HUES6 (cell line): Measurements from ENCODE around the gene ETFB.
"Not testable (repeated sequence)": the region's sequence is repeated elsewhere in the genome, so short reads cannot be mapped to it uniquely, and the experiment has no call there.

Experiments
- H3K27ac ChIP-seq: 2 replicates; pipeline ENCODE4 v1.7.0; 2013; ENCODE audit warnings: low read depth, mild to moderate bottlenecking, low read length, inconsistent platforms
- H3K27me3 ChIP-seq: 2 replicates; pipeline ENCODE4 v1.6.1; 2013; ENCODE audit warnings: low read length; ENCODE audit not compliant: control insufficient read depth, insufficient read depth
- H3K36me3 ChIP-seq: 2 replicates; pipeline ENCODE4 v1.6.1; 2013; ENCODE audit warnings: low read length; ENCODE audit not compliant: control insufficient read depth, insufficient read depth
- H3K4me1 ChIP-seq: 2 replicates; pipeline ENCODE4 v1.6.1; 2013; ENCODE audit warnings: low read length; ENCODE audit not compliant: control insufficient read depth, insufficient read depth
- H3K4me3 ChIP-seq: 2 replicates; pipeline ENCODE4 v1.5.1; 2013; ENCODE audit warnings: low read depth, low read length
- H3K9ac ChIP-seq: one replicate; pipeline ENCODE4 v1.6.1; 2013; ENCODE audit warnings: mild to moderate bottlenecking, low read length
- H3K9me3 ChIP-seq: 2 replicates; pipeline ENCODE4 v1.6.1; 2013; ENCODE audit warnings: low read depth, low read length; ENCODE audit not compliant: control insufficient read depth, insufficient read depth

ETFB gene

GRCh38 chr19:51365965-51366388, at the start of gene ETFB:
TSS of gene ETFB (minus strand) at chr19:51366388. CDS start at chr19:51366326, 62 bp downstream.
- Histone ChIP-seq H3K4me3 (peak within 1 kb of the TSS; percentile 81), H3K27me3 (no peaks in the 10 kb centered on the region), H3K36me3 (no peaks in the 10 kb centered on the region), H3K4me1 (peaks cover 32% of the 10 kb centered on the region), H3K9ac (peak within 1 kb of the TSS; percentile 84), H3K9me3 (no peaks in the 10 kb centered on the region), H3K27ac (peak within 1 kb of the TSS; percentile 59; the same call in 1 of the 2 replicates)

- Histone ChIP-seq H3K9me3 (no peaks in the 10 kb centered on the region), H3K36me3 (no peaks in the 10 kb centered on the region; the same call in 1 of the 2 replicates), H3K9ac (no peak overlapping the region), H3K4me1 (peaks cover 3% of the 10 kb centered on the region; the same call in 1 of the 2 replicates), H3K27me3 (peaks cover 8% of the 10 kb centered on the region; the same call in 1 of the 2 replicates), H3K27ac (no peak overlapping the region), H3K4me3 (no peak overlapping the region)
These were observed 49.0 kb upstream of the ETFB start for GRCh38 chr19:51415187-51415586.

GRCh38 chr19:51410950-51411748, 45.0 kb upstream of the ETFB start:
- H3K27ac ChIP-seq = no peak overlapping the region

GRCh38 chr19:51407511-51408131, 41.4 kb upstream of the ETFB start:
- peaks cover 6% of the 10 kb centered on the region for H3K36me3 ChIP-seq
- H3K4me1 ChIP-seq = peaks cover 19% of the 10 kb centered on the region
- H3K4me3 ChIP-seq = no peak overlapping the region
- no peaks in the 10 kb centered on the region for H3K27me3 ChIP-seq
- H3K27ac ChIP-seq = no peak overlapping the region
- H3K9ac ChIP-seq = no peak overlapping the region
- H3K9me3 ChIP-seq = peaks cover 20% of the 10 kb centered on the region

More at GRCh38 chr19:51410950-51411748, 45.0 kb upstream of the ETFB start:
- Histone ChIP-seq H3K4me1 (peaks cover 19% of the 10 kb centered on the region), H3K27me3 (no peaks in the 10 kb centered on the region), H3K36me3 (no peaks in the 10 kb centered on the region; the same call in 1 of the 2 replicates), H3K9ac (no peak overlapping the region), H3K9me3 (peaks cover 3% of the 10 kb centered on the region; the same call in 1 of the 2 replicates), H3K4me3 (no peak overlapping the region)

DNA sequence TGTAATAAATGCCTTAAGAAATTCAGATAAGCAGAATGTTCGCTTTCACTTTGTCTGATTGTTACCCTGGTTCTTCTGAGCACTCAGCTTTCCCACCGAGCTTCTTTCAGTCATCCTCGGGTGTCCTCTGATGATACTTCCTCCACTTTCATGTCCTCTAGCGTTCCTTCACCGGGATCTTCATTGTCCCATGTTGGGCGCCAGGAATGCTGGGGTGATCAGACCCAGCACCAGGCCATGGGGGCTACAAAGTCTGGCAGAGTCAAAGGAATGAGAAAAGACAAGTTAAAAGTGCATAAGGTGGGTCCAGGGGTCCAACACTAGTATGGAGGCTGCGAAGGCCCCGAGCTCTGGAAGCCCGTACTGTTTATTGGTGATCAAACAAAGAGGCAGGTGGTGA, 35.9 kb upstream of the ETFB start:
- no peaks in the 10 kb centered on the region for H3K4me1 ChIP-seq
- H3K9me3 ChIP-seq = peaks cover 37% of the 10 kb centered on the region
- H3K9ac ChIP-seq = no peak overlapping the region
- no peaks in the 10 kb centered on the region for H3K27me3 ChIP-seq
- H3K36me3 ChIP-seq = peaks cover 6% of the 10 kb centered on the region
- H3K4me3 ChIP-seq = no peak overlapping the region
- no peak overlapping the region for H3K27ac ChIP-seq

GRCh38 chr19:51399936-51400335, 33.7 kb upstream of the ETFB start:
- peaks cover 29% of the 10 kb centered on the region for H3K9me3 ChIP-seq
- H3K4me3 ChIP-seq, H3K27me3 ChIP-seq, H3K36me3 ChIP-seq, H3K27ac ChIP-seq, H3K9ac ChIP-seq, H3K4me1 ChIP-seq: not testable (repeated sequence)

GRCh38 chr19:51399231-51399630, 33.0 kb upstream of the ETFB start:
- Histone ChIP-seq H3K4me1 (0 out of 2 replicates have a peak, but pooled peaks cover 7% of the 10 kb centered on the region), H3K27ac (no peak overlapping the region), H3K9ac (no peak overlapping the region), H3K4me3 (no peak overlapping the region), H3K27me3 (no peaks in the 10 kb centered on the region), H3K9me3 (peaks cover 29% of the 10 kb centered on the region), H3K36me3 (peaks cover 6% of the 10 kb centered on the region)

DNA sequence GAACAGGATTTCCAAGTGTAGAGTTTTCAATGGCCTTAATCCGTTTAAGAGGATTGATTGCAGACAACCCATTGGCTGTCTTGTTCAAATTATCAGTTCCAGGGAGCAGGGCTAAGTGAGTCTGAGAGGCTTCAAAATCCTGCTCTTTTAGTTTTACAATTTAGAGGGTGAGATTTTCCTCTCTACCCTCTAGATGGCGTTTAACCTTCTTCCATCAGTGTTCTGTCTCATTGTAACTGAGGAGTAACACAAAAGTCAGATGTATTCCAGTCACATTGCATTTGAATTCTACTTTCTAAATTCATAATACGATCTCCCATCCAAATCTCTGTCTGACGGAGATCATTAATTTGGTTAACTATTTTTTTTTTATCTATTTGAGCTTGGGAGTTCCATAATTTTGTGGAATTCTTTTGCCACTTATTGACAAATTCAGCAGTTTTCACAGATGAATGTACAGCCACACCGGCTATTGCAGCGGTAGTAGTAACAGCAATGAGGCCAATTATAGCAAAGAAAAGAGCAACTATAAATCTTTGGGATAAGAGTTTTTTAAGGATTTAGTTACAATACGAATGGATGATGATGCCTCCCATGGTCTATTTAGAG, 32.0 kb upstream of the ETFB start:
- no peak overlapping the region for H3K9ac ChIP-seq
- H3K9me3 ChIP-seq = peaks cover 23% of the 10 kb centered on the region
- no peak overlapping the region for H3K27ac ChIP-seq
- no peak overlapping the region for H3K4me3 ChIP-seq
- peaks cover 11% of the 10 kb centered on the region; the same call in 1 of the 2 replicates for H3K4me1 ChIP-seq
- H3K27me3 ChIP-seq = no peaks in the 10 kb centered on the region
- H3K36me3 ChIP-seq = peaks cover under 1% of the 10 kb centered on the region; the same call in 1 of the 2 replicates

DNA sequence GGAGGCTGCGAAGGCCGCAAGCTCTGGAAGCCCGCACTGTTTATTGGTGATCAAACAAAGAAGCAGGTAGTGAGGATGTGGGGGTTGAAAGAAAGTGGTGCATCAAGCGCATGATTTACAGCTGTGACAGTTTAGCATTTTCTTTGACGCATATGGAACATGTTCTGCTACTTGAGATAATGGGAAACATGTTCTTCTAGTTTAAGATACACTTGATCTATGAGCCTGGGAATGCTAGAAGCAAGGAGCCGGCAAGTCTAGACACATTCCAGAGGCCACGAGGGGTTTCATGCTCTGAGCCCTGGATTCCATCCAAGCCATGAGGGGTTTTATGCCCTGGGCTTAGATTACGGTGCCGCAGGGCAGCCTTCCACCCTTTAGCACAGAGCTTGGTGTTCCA, 31.3 kb upstream of the ETFB start:
- H3K27ac ChIP-seq, H3K36me3 ChIP-seq, H3K27me3 ChIP-seq, H3K9ac ChIP-seq, H3K4me3 ChIP-seq: not testable (repeated sequence)
- Histone ChIP-seq H3K9me3 (peaks cover 16% of the 10 kb centered on the region), H3K4me1 (peaks cover 11% of the 10 kb centered on the region; the same call in 1 of the 2 replicates)

DNA sequence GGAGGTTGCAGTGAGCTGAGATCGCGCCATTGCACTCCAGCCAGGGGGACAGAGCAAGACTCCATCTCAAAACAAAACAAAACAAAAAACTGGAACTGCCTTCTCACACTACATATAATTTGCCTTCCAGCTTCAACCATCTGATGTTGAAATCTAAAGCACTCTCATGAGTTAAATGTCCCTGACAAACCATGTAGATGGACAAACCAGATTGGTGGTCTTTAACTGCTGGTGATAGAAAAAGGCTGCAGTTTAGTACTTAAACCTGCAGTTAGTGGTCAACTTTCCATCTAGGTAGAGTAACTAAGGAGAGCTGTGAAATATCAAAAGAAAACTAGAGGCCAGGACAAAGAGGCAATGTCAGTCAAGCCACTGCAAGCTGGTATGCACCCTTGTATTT, 30.0 kb upstream of the ETFB start:
- no peaks in the 10 kb centered on the region for H3K36me3 ChIP-seq
- H3K4me1 ChIP-seq = peaks cover 11% of the 10 kb centered on the region; the same call in 1 of the 2 replicates
- no peak overlapping the region for H3K27ac ChIP-seq
- H3K4me3 ChIP-seq = no peak overlapping the region
- H3K9me3 ChIP-seq = peaks cover 3% of the 10 kb centered on the region; the same call in 1 of the 2 replicates
- H3K27me3 ChIP-seq = no peaks in the 10 kb centered on the region
- H3K9ac ChIP-seq = no peak overlapping the region
